A549 treated with Hydrocortisone at 1 μM for 4 hours (cell line): ENCODE measurements around the gene PLXNA2. TPM values are rescaled to one million over a fixed set of nuclear protein-coding genes. Genes with fewer than 3 reads are reported as not detected.

Source experiments
- total RNA-seq: library from RNA; stranded (reverse); fragments of 200-300 nt; extraction: Qiagen RNA extraction; gene quantifications from 5 replicates; pipeline ENCODE4 v1.2.3, GENCODE V29; 2022

PLXNA2 gene
- total RNA-seq: 3.0 to 3.3 TPM (median 3.2 TPM) in 5 replicates

GRCh38 chr1:208243967-208244916, at the start of gene PLXNA2:
TSS of gene PLXNA2 (minus strand) at chr1:208244384. CDS start at chr1:208217922, 26,462 bp downstream.

